NCI-H1436 treated with DMSO at 0.1 percent for 48 hours (cell line): ENCODE measurements around the gene USP4.
"Not testable (repeated sequence)": the region's sequence is repeated elsewhere in the genome, so short reads cannot be mapped to it uniquely, and the experiment has no call there.

Experiments used
- DNase-seq: peaks from one replicate; lab custom pipeline; 2025; lab: John Stamatoyannopoulos, UW

Gene USP4

DNA sequence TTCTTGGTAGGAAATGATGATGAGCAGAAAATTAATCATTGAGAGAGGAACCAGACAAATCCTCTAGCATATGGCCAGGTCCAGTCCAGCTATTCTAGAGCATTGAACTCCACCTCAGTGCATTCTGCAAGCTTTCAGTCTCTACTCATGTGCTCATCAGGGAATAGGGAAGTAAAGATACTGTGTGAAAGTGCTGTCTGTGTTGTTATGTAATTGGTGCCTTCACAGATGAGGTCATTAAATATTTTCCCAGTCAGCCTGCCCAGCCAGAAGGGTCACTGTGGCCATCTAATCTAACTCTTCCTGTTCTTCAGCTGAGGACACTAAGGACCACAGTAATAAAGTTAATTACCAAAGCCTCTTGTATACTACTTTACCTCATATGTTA is 91.0 kb downstream of the USP4 start:
- no peak for DNase-seq

DNA sequence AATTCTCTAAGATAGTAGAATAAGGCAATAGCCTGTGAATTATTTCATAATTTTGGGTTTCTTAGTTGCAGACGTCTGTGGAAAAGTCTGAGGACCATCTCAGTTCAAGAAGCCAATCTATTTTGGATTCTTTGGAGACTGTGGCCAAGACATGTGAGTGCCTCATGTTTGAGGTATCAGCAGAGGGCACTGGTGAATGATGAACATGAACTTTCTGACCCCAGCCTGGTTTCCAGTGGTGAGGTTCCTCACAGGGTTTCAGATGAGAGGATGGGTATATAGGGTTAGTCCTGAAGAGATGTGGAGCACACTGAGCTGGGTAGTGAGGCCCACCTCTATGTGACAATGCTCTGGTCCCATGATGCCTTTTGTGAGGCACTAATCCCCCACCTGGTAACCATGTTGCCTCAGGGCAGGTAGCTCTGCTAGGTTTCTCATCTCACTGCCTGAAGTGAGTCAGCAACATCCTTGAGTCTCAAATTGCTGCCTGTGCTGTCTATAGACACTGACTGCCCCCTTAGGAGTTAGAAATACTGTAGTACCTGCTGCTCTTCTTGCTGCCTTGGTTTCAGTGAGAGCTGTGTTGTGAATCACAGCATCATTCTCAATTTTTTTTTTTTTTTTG is 95.2 kb downstream of the USP4 start:
- peak; percentile 3 for DNase-seq

DNA sequence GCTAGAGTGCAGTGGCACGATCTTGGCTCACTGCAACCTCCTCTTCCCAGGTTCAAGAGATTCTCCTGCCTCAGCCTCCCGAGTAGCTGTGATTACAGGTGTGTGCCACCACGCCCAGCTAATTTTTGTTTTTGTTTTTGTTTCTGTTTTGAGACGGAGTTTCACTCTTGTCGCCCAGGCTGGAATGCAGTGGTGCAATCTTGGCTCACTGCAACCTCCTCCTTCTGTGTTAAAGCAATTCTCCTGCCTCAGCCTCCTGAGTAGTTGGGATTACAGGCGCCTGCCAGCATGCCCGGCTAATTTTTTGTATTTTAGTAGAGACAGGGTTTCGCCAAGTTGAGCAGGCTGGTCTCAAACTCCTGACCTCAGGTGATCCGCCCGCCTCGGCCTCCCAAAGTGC is 99.8 kb downstream of the USP4 start:
- not testable (repeated sequence) for DNase-seq

DNA sequence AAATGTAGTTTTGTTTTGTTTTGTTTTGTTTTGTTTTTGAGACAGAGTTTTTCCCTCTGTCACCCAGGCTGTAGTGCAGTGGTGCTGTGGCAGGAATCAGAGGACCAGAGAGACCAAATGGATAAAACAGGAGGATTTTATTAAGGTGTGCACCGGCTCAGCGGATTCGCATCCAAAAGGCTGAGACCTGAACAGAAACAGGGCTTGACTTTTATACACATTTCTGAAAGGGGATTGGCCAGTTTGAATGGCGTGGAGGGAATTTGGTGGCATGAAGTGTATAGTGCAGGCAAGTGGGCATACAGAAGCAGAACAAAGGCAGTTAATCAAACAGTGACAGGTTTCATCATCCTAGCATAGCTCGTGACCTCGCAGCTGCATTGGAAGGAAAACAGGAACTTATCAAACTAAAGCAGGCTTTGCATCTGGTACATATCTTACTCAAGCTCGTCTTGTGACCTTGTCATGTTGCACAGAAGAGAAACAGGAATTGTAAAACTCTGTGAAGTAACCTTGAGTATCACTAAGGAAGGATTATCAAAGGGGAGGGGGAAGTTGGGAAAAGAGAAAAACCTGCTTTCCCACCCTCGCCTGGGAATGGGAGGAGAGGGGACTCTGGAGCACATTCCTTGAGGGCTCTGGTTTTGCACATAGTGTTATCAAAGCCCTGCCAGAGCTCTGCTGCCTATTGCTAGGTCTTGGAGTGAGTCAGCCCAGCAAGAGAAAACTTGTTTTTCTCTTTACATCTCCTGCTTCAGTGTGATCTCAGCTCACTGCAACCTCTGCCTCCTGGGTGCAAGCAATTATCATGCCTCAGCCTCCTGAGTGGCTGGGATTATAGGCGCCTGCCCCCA is 101.4 kb downstream of the USP4 start:
- no peak for DNase-seq

DNA sequence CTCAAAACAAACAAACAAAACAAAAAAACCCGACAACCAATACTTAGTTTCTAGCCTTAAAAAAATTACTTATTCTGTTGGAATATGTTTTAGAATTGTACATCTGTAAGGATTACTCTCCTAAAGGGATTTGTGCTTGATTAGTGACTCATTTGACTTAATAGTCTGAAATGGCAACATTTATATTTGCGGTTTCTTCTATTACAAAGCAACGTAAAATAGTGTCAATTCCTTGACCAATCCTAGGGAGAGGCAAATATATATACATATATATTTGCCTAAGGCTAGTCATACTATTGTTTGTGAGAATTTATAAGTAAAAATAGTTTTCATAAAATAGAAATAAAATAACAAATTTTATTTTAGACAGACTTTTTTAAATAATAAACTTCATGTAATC is 102.5 kb downstream of the USP4 start:
- DNase-seq: no peak

DNA sequence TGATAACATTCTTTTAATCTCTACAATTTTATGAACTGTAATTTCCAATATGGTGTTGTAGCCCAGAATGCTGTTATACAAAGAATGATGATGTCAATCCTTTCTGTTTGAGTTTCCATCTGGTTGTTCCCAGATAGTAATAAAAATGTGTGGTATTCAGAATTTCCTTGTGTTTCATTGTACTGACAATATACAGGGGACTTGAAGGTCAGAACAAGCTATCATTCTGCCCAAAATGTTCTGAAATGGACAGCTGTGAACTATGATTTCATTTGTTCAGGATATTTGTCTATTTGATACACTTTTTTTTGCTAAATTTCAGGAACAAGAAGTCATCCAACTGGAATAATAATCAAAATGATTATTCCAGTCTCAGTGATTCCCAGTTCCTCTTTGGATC is 103.6 kb downstream of the USP4 start:
- DNase-seq: no peak

DNA sequence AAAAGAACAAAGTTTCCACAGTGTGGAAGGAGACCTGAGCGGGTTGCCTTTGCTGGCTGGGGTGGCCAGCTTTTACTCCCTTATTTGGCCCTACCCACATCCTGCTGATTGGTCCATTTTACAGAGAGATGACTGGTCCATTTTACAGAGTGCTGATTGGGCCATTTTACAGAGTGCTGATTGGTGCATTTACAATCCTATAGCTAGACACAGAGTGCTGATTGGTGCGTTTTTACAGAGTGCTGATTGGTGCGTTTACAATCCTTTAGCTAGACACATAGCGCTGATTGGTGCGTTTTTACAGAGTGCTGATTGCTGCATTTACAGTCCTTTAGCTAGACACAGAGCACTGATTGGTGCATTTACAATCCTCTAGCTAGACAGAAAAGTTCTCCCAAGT is 111.0 kb downstream of the USP4 start:
- not testable (repeated sequence) for DNase-seq
